SK-N-SH (cell line): ENCODE data around the gene PCDHGA11. TPM values are rescaled to one million over a fixed set of nuclear protein-coding genes. Genes with fewer than 3 reads are reported as not detected.

Source experiments
- CTCF ChIA-PET: fragments of 300-600, 350-600 bp; formaldehyde crosslinking; extraction: SDS; loops from one replicate; lab custom pipeline; 2021; lab: Yijun Ruan, JAX
- POLR2A ChIA-PET: fragments of 350-600 bp; sonication (Branson Sonifier 250); formaldehyde crosslinking; extraction: SDS; loops from one replicate; lab custom pipeline; 2020; ENCODE audit warnings: antibody characterized with exemption, inconsistent platforms; lab: Yijun Ruan, JAX
- DNase-seq: peaks from one replicate; pipeline ENCODE4 v3.0.0; 2012
- H2AFZ ChIP-seq: fragments of 200-600 bp; sonication (generic); 2 replicates; pipeline ENCODE4 v1.8.1; 2016; ENCODE audit warnings: antibody characterized with exemption, mild to moderate bottlenecking, low read depth
- H3F3A ChIP-seq: fragments of 200-600 bp; sonication (generic); replicated peaks from 2 replicates; pipeline ENCODE3; 2016; ENCODE audit warnings: antibody characterized with exemption, mild to moderate bottlenecking; ENCODE audit not compliant: insufficient read depth
- H3K27ac ChIP-seq, 2 experiments: fragments of 200-500 bp in 1 of 2; fragments of 200-600 bp in 1 of 2; sonication (Bioruptor generic) in 1 of 2; sonication (generic), shearing (Covaris generic) in 1 of 2; 2 replicates each; pipeline versions ENCODE4 v1.5.1 to v1.6.1; 2014 to 2016; ENCODE audit warnings: low read depth in 2 of 2, inconsistent platforms in 1 of 2, low read length in 1 of 2, mild to moderate bottlenecking in 1 of 2, mixed read lengths in 1 of 2
- H3K27me3 ChIP-seq: fragments of 200-600 bp; sonication (generic), shearing (Covaris generic); 2 replicates; pipeline ENCODE4 v1.6.1; 2016; ENCODE audit warnings: mixed run types; ENCODE audit not compliant: insufficient read depth
- H3K36me3 ChIP-seq, 2 experiments: fragments of 200-500 bp in 1 of 2; fragments of 200-600 bp in 1 of 2; sonication (Bioruptor generic) in 1 of 2; sonication (generic) in 1 of 2; replicated peaks in 1 of 2; 2 replicates each; pipeline versions ENCODE3 to v1.5.1; 2014 to 2016; ENCODE audit warnings: low read length in 1 of 2, mild to moderate bottlenecking in 1 of 2; ENCODE audit not compliant: insufficient read depth in 2 of 2, control insufficient read depth in 1 of 2
- H3K4me1 ChIP-seq, 2 experiments: fragments of 200-500 bp in 1 of 2; fragments of 200-600 bp in 1 of 2; sonication (Bioruptor generic) in 1 of 2; sonication (generic), shearing (Covaris generic) in 1 of 2; 2 replicates each; pipeline versions ENCODE4 v1.5.1 to v1.6.1; 2014 to 2016; ENCODE audit warnings: low read depth in 1 of 2, low read length in 1 of 2, mixed run types in 1 of 2; ENCODE audit not compliant: insufficient read depth in 2 of 2, control insufficient read depth in 1 of 2
- H3K4me2 ChIP-seq: fragments of 200-600 bp; sonication (generic), shearing (Covaris generic); 2 replicates; pipeline ENCODE4 v1.6.1; 2017; ENCODE audit warnings: mixed run types
- H3K4me3 ChIP-seq, 2 experiments: fragments of 200-500 bp in 1 of 2; fragments of 200-600 bp in 1 of 2; sonication (Bioruptor generic) in 1 of 2; sonication (generic), shearing (Covaris generic) in 1 of 2; 2 replicates each; pipeline versions ENCODE4 v1.5.1 to v1.8.1; 2014 to 2016; ENCODE audit warnings: low read depth in 2 of 2, inconsistent platforms in 1 of 2, low read length in 1 of 2, mild to moderate bottlenecking in 1 of 2, mixed read lengths in 1 of 2, moderate library complexity in 1 of 2
- H3K79me2 ChIP-seq: fragments of 200-600 bp; sonication (generic); 2 replicates; pipeline ENCODE4 v1.8.1; 2017; ENCODE audit warnings: mild to moderate bottlenecking; ENCODE audit not compliant: insufficient read depth
- H3K9ac ChIP-seq: fragments of 200-600 bp; sonication (generic); 2 replicates; pipeline ENCODE4 v1.6.1; 2017; ENCODE audit warnings: mixed run types
- H3K9me2 ChIP-seq: fragments of 200-600 bp; sonication (generic); 2 replicates; pipeline ENCODE4 v1.6.1; 2017; ENCODE audit warnings: mixed run types
- H3K9me3 ChIP-seq: fragments of 200-600 bp; sonication (generic); 2 replicates; pipeline ENCODE4 v1.6.1; 2017; ENCODE audit warnings: mixed run types, mild to moderate bottlenecking, moderate library complexity
- H4K20me1 ChIP-seq: fragments of 200-600 bp; sonication (generic); 2 replicates; pipeline ENCODE4 v1.6.1; 2017; ENCODE audit warnings: mild to moderate bottlenecking, mixed run types; ENCODE audit not compliant: insufficient read depth
- CTCF ChIP-seq: fragments of 200-600 bp; sonication (generic); IDR thresholded peaks from 2 replicates; pipeline ENCODE4 v1.6.1; 2017; ENCODE audit warnings: antibody characterized with exemption, mild to moderate bottlenecking, moderate library complexity
- FOXJ3 ChIP-seq: sonication (generic); formaldehyde crosslinking; IDR thresholded peaks from 2 replicates; pipeline ENCODE4 v1.5.1; 2020; ENCODE audit warnings: mild to moderate bottlenecking, missing genetic modification reagents
- GABPA ChIP-seq: IDR thresholded peaks from 2 replicates; pipeline ENCODE4 v1.4.0; 2012; ENCODE audit warnings: low read depth, mild to moderate bottlenecking
- IRF3 ChIP-seq: fragments of 150-350 bp; IDR thresholded peaks from 2 replicates; pipeline ENCODE4 v1.6.1; 2016; ENCODE audit warnings: mild to moderate bottlenecking, low read depth, low read length
- JUND ChIP-seq: IDR thresholded peaks from 2 replicates; pipeline ENCODE4 v1.4.0; 2012
- MAX ChIP-seq: IDR thresholded peaks from 2 replicates; pipeline ENCODE4 v1.4.0; 2012; ENCODE audit warnings: low read depth
- MEF2A ChIP-seq: IDR thresholded peaks from 2 replicates; pipeline ENCODE4 v1.4.0; 2012; ENCODE audit warnings: low read depth, borderline replicate concordance
- MXI1 ChIP-seq: IDR thresholded peaks from 2 replicates; pipeline ENCODE4 v1.6.1; 2012; ENCODE audit warnings: mild to moderate bottlenecking, low read depth, low read length, improper control_type of control experiment
- NRF1 ChIP-seq: IDR thresholded peaks from 2 replicates; pipeline ENCODE4 v1.6.1; 2012; ENCODE audit warnings: low read depth, mild to moderate bottlenecking, low read length
- PBX3 ChIP-seq: IDR thresholded peaks from 2 replicates; pipeline ENCODE4; 2012
- RAD21 ChIP-seq: IDR thresholded peaks from 2 replicates; pipeline ENCODE4 v1.6.1; 2012; ENCODE audit warnings: mild to moderate bottlenecking, low read length
- RCOR1 ChIP-seq: fragments of 150-350 bp; IDR thresholded peaks from 2 replicates; pipeline ENCODE4 v1.6.1; 2017; ENCODE audit warnings: antibody characterized with exemption, low read length
- REST ChIP-seq: IDR thresholded peaks from 2 replicates; pipeline ENCODE4 v1.6.1; 2012; ENCODE audit warnings: mild to moderate bottlenecking, low read depth, low read length, moderate library complexity
- RXRA ChIP-seq: IDR thresholded peaks from 2 replicates; pipeline ENCODE4 v1.4.0; 2012; ENCODE audit warnings: low read depth, mild to moderate bottlenecking, borderline replicate concordance
- SIN3A ChIP-seq: IDR thresholded peaks from 2 replicates; pipeline ENCODE4 v1.6.1; 2012; ENCODE audit warnings: low read depth, mild to moderate bottlenecking, low read length, moderate library complexity, borderline replicate concordance
- TAF1 ChIP-seq: IDR thresholded peaks from 2 replicates; pipeline ENCODE4 v1.6.1; 2012; ENCODE audit warnings: low read depth, mild to moderate bottlenecking, low read length, moderate library complexity, borderline replicate concordance
- TEAD4 ChIP-seq: IDR thresholded peaks from 2 replicates; pipeline ENCODE4 v1.4.0; 2012; ENCODE audit warnings: mild to moderate bottlenecking, borderline replicate concordance; ENCODE audit not compliant: insufficient read depth
- USF1 ChIP-seq: IDR thresholded peaks from 2 replicates; pipeline ENCODE4 v1.4.0; 2012; ENCODE audit warnings: low read depth, borderline replicate concordance
- YY1 ChIP-seq: IDR thresholded peaks from 2 replicates; pipeline ENCODE4 v1.4.0; 2012; ENCODE audit warnings: low read depth, mild to moderate bottlenecking
- ZBTB33 ChIP-seq: IDR thresholded peaks from 2 replicates; pipeline ENCODE4 v1.4.0; 2012; ENCODE audit warnings: low read depth, borderline replicate concordance
- WGBS: methylation state at CpG from one replicate; pipeline ENCODE4 v1.1.6; 2017; ENCODE audit warnings: low lambda C conversion rate; 5-methylcytosine and 5-hydroxymethylcytosine counted together
- polyA plus RNA-seq, 3 experiments: library from polyadenylated mRNA; depleted of rRNA; stranded (reverse); fragments of >200 nt; gene quantifications; 2 replicates each; pipeline ENCODE4 v1.2.3, GENCODE V29; 2012

PCDHGA11 gene
- polyA plus RNA-seq, 1 of the 3 experiments (the other 2 are of a cell fraction), result 0.18 TPM

GRCh38 chr5:141409598-141410306, 11.1 kb upstream of the PCDHGA11 start (continued):
- TF ChIP-seq RAD21 (no peak), JUND (no peak)
- TF ChIP-seq, all 33 proteins: peak for 0

- no peaks in the 10 kb centered on the region; the same call in 1 of the 2 replicates for H3K9me3 ChIP-seq
- no peaks in the 10 kb centered on the region for H3K9me2 ChIP-seq
- no peak overlapping the region for H3K4me3 ChIP-seq
- CTCF ChIA-PET, result no interaction called here
- H3K4me1 ChIP-seq, result no peaks in the 10 kb centered on the region
- no peaks in the 10 kb centered on the region for H3K27me3 ChIP-seq
- peaks cover 0 to 9% of the 10 kb centered on the region in 2 experiments for H3K36me3 ChIP-seq
- no peak overlapping the region for H3K9ac ChIP-seq
- POLR2A ChIA-PET, result no interaction called here
- WGBS, result 62% methylated on average over 3 of the region's 3 CpGs
- no peak for DNase-seq
- H3K4me2 ChIP-seq, result no peak overlapping the region
- no peak overlapping the region for H3K27ac ChIP-seq
- H3K79me2 ChIP-seq, result no peaks in the 10 kb centered on the region
- no peaks in the 10 kb centered on the region for H3F3A ChIP-seq
- H2AFZ ChIP-seq, result no peak overlapping the region
- H4K20me1 ChIP-seq, result no peaks in the 10 kb centered on the region
- TF ChIP-seq NRF1 (no peak), SIN3A (no peak), RXRA (no peak), PBX3 (no peak), GABPA (no peak), YY1 (no peak), FOXJ3 (CRISPR knock-in tag) (no peak), REST (no peak), RCOR1 (no peak), TEAD4 (no peak), IRF3 (no peak), USF1 (no peak), MAX (no peak), MEF2A (no peak), TAF1 (no peak), MXI1 (no peak), ZBTB33 (no peak), CTCF (no peak)
These were observed 9.3 kb upstream of the PCDHGA11 start for GRCh38 chr5:141411575-141411974.
